Medulla oblongata (tissue), 1 donor: ENCODE data around the gene SPON2.
"Not testable (repeated sequence)": the region's sequence is repeated elsewhere in the genome, so short reads cannot be mapped to it uniquely, and the experiment has no call there.

Source experiments
- DNase-seq: peaks from one replicate; pipeline ENCODE4 v3.0.0-alpha.2; 2015; ENCODE audit errors: extremely low spot score

Gene SPON2

DNA sequence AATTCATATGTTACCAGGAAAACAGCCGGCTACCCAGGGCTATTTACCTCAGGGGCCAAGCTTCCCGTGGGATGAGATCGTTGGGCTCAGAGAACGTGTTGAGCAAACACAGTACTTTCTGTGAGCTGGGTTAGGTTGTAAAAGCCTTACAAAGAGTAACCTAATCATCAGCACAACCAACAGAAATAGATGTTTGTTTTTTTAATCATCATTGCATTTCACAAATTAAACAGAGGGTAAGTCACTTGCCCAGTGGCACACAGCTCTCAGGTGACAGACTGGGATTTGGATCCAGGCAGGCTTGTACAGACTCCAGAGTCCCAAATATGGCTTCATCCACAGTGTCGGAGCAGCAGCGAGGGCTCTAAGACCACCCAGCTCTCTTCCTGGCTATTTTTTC, 20.1 kb downstream of the SPON2 start:
- DNase-seq = no peak

DNA sequence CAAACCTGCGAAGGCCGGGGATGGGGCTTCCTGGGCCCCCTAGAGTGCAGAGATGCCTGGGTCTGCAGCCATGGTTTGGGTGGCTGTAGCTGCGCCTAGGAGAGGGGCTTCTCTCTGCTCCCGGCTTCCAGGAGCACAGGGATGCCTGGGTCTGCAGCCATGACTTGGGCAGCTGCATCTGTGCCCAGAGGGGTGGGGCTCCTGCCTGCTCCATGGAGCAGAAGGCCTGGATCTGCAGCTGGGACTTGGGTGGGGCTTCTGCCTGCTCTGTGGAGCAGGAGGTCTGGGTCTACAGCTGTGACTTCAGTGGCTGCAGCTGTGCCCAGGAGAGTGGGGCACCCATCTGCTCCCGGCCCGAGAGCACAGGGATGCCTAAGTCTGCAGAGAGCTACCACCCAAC, 20.8 kb downstream of the SPON2 start:
- DNase-seq = no peak

DNA sequence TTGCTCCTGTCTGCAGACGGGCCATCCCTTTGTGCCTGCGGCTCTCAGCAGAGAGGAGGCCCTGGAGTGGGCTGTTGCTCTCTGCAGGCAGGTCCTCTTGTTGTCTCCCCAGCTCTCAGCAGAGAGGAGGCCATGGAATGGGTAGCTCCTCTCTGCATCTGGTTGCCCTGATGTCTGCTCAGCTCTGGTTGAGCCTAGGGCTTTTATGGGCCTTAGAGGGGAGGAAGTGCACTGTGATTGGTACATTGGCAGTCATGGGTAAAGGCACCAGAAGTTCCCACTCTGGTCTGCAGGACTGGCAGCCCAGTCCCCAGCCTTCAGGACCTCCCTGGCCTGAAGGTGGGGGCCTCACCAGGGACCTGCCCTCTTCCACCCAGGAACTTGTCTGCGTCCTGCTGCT, 21.5 kb downstream of the SPON2 start:
- no peak for DNase-seq

DNA sequence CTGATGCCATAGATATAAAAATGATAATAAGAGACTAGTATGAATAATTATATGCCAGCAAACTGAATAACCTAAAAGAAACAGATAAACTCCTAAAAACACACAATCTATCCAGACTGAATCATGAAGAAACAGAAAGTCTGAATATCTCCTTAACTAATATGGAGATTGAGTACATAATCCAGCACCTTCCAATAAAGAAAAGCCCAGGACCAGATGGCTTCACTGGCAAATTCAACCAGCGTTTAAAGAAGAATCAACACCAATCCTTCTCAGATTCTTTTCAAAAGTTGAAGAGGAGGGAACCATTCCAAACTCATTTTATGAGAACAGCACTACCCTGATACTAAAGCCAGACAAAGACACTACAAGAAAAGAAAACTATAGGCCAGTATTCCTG, 32.5 kb downstream of the SPON2 start:
- DNase-seq = no peak

DNA sequence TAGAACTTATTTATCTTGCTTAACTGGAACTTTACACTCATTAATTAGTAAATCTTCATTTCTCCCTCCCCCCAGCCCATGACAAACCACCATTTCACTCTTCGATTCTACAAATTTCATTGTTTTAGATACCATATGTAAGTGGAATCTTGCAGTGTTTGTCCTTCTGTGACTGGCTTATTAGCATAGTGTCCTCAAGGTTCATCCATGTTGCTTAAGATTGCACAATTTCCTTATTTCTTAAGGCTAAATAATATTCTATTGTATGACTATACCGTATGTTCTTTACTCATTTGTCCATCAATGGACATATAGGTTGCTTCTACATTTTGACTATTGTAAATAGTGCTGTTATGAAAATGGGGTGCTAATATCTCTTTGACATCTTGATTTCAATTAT, 34.5 kb downstream of the SPON2 start:
- DNase-seq = no peak

DNA sequence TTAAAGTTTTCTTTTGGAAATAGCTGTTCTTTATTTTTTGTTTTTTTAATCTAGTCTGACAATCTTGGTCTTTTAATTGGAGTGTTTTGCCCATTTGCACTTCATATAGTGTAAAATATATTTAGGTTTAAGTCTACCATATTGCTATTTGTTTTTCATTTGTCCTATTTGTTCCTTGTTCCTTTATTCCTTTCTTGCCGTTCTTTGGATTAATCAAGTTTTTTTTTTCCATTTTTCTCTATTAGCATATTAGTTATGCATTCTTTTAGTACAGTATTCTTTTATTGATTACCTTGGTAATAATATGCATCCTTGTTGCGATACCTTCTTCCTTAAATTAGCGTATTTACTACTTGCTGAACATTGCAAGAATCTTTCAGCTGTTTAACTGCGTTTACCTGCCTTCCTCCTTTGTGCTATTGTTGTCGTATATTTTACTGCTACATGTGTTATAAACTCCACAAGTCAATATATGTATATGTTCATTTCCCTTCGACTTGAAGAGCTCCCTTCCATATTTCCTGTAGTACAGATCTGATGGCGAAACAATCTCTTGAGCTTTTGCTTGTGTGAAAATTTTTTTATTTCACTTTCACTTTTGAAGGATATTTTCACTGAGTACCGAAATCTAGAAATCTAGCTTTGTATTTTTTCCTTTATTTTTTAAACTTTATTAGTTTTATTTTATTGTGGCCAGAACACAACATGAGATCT, 35.2 kb downstream of the SPON2 start:
- no peak for DNase-seq

DNA sequence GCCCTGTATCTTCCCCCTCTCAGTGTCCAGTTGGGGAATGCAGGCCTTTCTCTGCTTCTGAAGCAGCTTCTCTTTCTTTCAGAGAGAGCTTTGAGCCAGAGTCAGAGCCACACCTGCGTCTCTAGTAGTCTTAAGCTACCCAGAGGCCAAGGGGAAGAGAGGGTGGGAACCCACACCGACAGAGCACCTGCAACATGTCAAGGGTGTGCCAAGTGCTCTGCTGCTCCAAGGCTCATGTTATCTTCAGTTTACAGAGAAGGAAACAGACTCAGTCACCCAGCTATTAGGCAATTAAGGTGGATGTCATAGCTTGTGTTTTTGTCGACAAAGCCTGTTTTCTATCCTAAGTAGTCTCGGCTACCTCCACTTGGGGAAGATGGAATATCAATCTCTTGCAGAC, 36.3 kb downstream of the SPON2 start:
- no peak for DNase-seq

DNA sequence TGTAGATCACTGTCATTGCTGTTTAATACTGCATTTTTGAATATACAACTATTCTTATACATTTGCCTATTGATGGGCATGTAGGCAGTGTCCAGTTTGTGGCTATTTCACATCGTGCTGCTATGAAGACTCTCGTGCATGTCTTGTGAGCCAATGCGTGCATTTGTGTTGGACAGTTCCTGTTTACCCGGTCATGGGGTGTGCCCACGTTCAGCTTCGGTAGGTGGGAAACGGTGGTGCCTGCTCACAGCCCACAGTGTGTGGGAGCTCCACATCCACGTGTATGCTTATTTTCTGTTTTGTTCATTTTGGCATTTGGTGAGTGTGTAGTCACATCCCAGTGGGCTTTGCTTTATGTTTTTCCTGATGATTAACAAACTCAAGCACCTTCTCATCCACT, 39.4 kb downstream of the SPON2 start:
- DNase-seq = no peak

DNA sequence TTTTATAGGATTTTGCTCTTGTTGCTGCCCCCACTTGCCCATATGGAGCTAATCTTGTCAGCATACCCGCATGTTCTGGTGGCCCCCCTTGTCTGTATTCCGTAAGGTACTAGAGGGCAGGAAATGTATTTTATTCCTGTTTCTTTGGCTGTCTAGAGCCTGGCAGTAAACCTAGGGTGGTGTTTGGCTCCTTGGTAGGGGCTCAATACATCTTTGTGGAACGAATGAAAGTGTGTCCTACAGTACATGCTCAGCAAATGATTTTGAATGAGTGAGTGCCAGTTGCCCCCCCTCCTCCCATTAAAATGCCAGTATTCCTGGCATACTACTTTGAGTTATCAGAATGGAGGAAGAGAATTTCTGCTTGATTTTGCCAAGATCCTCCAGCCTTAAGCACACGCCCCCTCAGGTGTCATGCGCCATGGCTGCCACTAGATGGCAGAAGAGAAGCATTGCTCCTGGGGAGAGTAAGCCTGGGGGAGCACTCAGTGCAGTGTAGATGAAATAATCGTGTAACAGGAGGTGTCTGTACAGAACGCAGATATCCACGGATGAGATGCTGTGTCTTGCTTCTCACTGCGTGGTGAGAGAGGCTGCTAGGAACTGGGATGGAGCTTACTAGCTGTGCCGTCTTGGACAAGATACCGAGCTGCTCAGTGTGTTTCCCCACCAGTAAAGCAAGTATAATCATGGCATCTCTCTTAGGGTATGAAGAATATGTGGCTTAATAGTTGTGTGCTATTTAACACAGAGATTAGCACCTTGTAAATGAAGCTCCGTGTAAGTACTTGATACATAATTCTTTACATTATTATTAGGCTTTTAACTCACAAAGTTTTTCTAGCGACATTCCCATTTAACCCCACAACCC, 41.8 kb downstream of the SPON2 start:
- DNase-seq = peak; percentile 92

DNA sequence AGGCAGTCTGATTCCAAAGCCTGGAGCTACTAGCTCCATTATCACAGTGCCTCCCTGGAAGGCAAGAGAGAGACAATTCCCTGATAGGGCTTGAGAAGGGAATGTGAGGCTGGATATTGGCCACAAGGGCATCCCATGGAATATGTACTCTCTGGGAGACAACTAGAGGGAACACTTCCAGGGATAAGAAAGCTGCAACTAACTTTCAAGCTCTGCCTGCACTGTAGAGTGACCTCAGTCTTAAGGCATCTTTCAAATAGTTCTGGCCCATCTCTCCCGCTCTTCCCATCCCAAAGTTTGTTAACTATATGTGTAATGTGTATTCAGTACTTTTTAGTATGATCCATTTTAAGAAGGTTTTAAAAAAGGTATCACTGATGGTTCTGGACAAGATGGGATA, 45.9 kb downstream of the SPON2 start:
- DNase-seq = no peak

DNA sequence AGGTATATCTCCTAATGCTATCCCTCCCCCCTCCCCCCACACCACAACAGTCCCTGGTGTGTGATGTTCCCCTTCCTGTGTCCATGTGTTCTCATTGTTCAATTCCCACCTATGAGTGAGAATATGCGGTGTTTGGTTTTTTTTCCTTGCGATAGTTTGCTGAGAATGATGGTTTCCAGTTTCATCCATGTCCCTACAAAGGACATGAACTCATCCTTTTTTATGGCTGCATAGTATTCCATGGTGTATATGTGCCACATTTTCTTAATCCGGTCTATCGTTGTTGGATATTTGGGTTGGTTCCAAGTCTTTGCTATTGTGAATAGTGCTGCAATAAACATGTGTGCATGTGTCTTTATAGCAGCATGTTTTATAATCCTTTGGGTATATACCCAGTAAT, 46.9 kb downstream of the SPON2 start:
- DNase-seq = not testable (repeated sequence)

DNA sequence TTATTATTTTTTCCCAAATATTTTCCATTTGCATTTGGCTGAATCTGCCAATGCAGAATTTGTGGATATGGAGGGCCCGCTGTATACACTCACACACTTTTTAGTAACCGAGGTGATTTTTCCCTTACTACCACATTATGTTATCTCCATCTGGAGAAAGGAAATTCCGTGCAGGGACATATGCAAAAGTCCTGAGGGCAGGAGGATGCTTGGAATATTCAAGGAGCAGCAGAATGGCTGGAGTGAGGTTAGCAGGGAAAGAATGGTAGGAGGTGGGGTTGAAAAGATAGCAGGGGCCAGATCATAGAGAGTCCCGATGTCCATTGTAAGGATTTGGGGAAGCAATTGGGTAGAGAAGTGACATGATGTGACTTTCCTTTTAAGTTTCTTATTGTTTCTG, 47.6 kb downstream of the SPON2 start:
- DNase-seq = no peak

DNA sequence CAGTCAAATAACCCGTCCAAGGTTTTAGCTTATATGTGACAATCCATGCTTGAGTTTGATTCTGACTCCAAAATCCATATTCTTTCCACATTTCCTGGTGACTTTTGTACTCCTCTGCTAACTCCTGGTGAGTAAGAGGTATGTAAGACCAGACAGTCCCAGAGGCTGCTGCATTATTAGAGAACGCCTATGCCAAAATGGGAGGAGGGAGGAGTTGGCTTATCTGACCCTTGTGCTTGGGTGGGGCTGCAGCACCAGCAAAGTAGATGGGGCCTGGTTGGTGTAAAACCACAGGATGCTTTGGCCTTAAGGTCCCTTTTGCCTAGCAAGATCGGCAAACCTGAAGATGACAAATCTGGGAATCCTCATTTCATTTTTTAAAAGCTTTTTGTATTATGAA, 49.9 kb downstream of the SPON2 start:
- no peak for DNase-seq
